K562 (cell line): ENCODE measurements around the gene VPS45. TPM values are rescaled to one million over a fixed set of nuclear protein-coding genes. Genes with fewer than 3 reads are reported as not detected.
A peak's percentile ranks its signal among the peaks of the same experiment; 100 is the strongest.

ENCODE experiments used
- ARNT ChIP-seq, 2 experiments: fragments of 450-650 bp; IDR thresholded peaks; 2 replicates each; pipeline ENCODE4 v1.6.1; 2016; ENCODE audit warnings: mild to moderate bottlenecking in 1 of 2
- BDP1 ChIP-seq: IDR thresholded peaks from 3 replicates; pipeline ENCODE4 v1.6.1; 2011; ENCODE audit not compliant: insufficient read length, insufficient read depth
- CEBPG ChIP-seq, 3 experiments: fragments of 200-800 bp in 1 of 3; sonication (Bioruptor generic) in 1 of 3; sonication (generic) in 1 of 3; formaldehyde crosslinking in 1 of 3; IDR thresholded peaks in 2 of 3; conservative IDR thresholded peaks in 1 of 3; 2 replicates each; pipeline versions ENCODE4 v1.6.1 to v1.8.0; 2016 to 2022; ENCODE audit warnings: missing compliant biosample characterization in 2 of 3, missing genetic modification characterization in 2 of 3, mild to moderate bottlenecking in 1 of 3, missing genetic modification reagents in 1 of 3
- FOXK2 ChIP-seq, 2 experiments: fragments of 450-650 bp; IDR thresholded peaks in 1 of 2; conservative IDR thresholded peaks in 1 of 2; 2 replicates each; pipeline ENCODE4 v1.6.1; 2016; ENCODE audit warnings: low read depth in 2 of 2, mild to moderate bottlenecking in 1 of 2
- HMGN3 ChIP-seq: IDR thresholded peaks from 2 replicates; pipeline ENCODE4 v1.6.1; 2011; ENCODE audit warnings: borderline replicate concordance, low read depth, mild to moderate bottlenecking, mixed read lengths, low read length; ENCODE audit not compliant: insufficient read length; ENCODE audit errors: extremely low read depth
- KLF13 ChIP-seq: fragments of 450-650 bp; IDR thresholded peaks from 2 replicates; pipeline ENCODE4 v1.6.1; 2016; ENCODE audit warnings: missing genetic modification characterization, low read depth, mild to moderate bottlenecking, missing compliant biosample characterization, moderate library complexity, borderline replicate concordance
- NFRKB ChIP-seq: fragments of 450-650 bp; IDR thresholded peaks from 2 replicates; pipeline ENCODE4 v1.6.1; 2016; ENCODE audit warnings: low read depth
- PHF21A ChIP-seq: fragments of 450-650 bp; IDR thresholded peaks from 2 replicates; pipeline ENCODE4 v1.6.1; 2017; ENCODE audit warnings: low read depth, borderline replicate concordance
- RBM14 ChIP-seq: fragments of 200-400 bp; formaldehyde crosslinking; IDR thresholded peaks from 2 replicates; pipeline ENCODE4 v1.6.1; 2018; ENCODE audit warnings: low read depth, mild to moderate bottlenecking, low read length, moderate library complexity, borderline replicate concordance; ENCODE audit not compliant: insufficient read depth
- RBM39 ChIP-seq: fragments of 200-400 bp; formaldehyde crosslinking; optimal IDR thresholded peaks from 2 replicates; pipeline ENCODE3; 2018; ENCODE audit warnings: low read depth, low read length
- RFX1 ChIP-seq: fragments of 450-650 bp; IDR thresholded peaks from 2 replicates; pipeline ENCODE4 v1.6.1; 2016; ENCODE audit warnings: mild to moderate bottlenecking, moderate library complexity
- SMAD1 ChIP-seq: fragments of 150-350 bp; IDR thresholded peaks from 2 replicates; pipeline ENCODE4 v1.6.1; 2014; ENCODE audit warnings: low read length, low read depth; ENCODE audit not compliant: partially characterized antibody
- SREBF2 ChIP-seq: sonication (generic); formaldehyde crosslinking; IDR thresholded peaks from 2 replicates; pipeline ENCODE4 v1.4.0; 2020; ENCODE audit warnings: mild to moderate bottlenecking, missing genetic modification reagents
- TAF1 ChIP-seq: IDR thresholded peaks from 2 replicates; pipeline ENCODE4 v1.6.1; 2011; ENCODE audit warnings: mild to moderate bottlenecking, low read length, moderate library complexity; ENCODE audit not compliant: insufficient read depth, control insufficient read depth, severe bottlenecking; ENCODE audit errors: extremely low read depth
- WHSC1 ChIP-seq: IDR thresholded peaks from one replicate; pipeline ENCODE4 v1.6.1; 2012; ENCODE audit warnings: low read length, control low read depth, inconsistent platforms
- ZFP36 ChIP-seq: fragments of 150-350 bp; IDR thresholded peaks from 2 replicates; pipeline ENCODE4 v1.6.1; 2018; ENCODE audit warnings: low read length, low read depth; ENCODE audit not compliant: partially characterized antibody
- ZNF263 ChIP-seq: sonication (generic); formaldehyde crosslinking; IDR thresholded peaks from 2 replicates; pipeline ENCODE4 v1.8.0; 2022; ENCODE audit warnings: mild to moderate bottlenecking, missing genetic modification reagents, borderline replicate concordance
- polyA plus RNA-seq, 8 experiments: library from polyadenylated mRNA; depleted of rRNA in 4 of 8; stranded (reverse) in 5 of 8; unstranded in 3 of 8; fragments of >200 nt; fragmentation: Nextera tagmentation in 2 of 8; fragmentation: Illumina TruSeq in 1 of 8; extraction: Ambion mirVana in 2 of 8; extraction: Trizol in 1 of 8; gene quantifications; 2 replicates each; pipeline versions ENCODE4 v1.2.1 to v1.2.3, GENCODE V29; 2011 to 2014; ENCODE audit warnings: inconsistent platforms in 1 of 8, missing spikeins in 1 of 8
- total RNA-seq, 7 experiments: library from RNA; depleted of rRNA in 6 of 7; stranded (reverse); fragments of >200 nt in 6 of 7; fragmentation: Illumina TruSeq in 2 of 7; extraction: Trizol in 2 of 7; gene quantifications; 2 replicates each; pipeline versions ENCODE4 v1.2.1 to v1.2.3, GENCODE V29; 2011 to 2021; ENCODE audit warnings: low replicate concordance in 1 of 7
- TF ChIP-seq, protein P1 (sequence below): IDR thresholded peaks from 2 replicates; pipeline ENCODE4 v1.6.1; 2014; ENCODE audit warnings: antibody characterized with exemption
- TF ChIP-seq, protein P2 (sequence below), 2 experiments: IDR thresholded peaks; 2 replicates each; pipeline ENCODE4 v1.6.1; 2011; ENCODE audit warnings: borderline replicate concordance in 1 of 2, control low read depth in 1 of 2, low read depth in 1 of 2, low read length in 1 of 2, mild to moderate bottlenecking in 1 of 2, mixed read lengths in 1 of 2, moderate library complexity in 1 of 2; ENCODE audit not compliant: insufficient read depth in 1 of 2, insufficient read length in 1 of 2, poor library complexity in 1 of 2, severe bottlenecking in 1 of 2; ENCODE audit errors: extremely low read depth in 1 of 2
- TF ChIP-seq, protein P3 (sequence below), 2 experiments: fragments of 450-650 bp in 1 of 2; sonication (generic) in 1 of 2; formaldehyde crosslinking in 1 of 2; IDR thresholded peaks in 1 of 2; conservative IDR thresholded peaks in 1 of 2; 2 replicates each; pipeline versions ENCODE4 v1.6.1 to v1.8.1; 2016 to 2023; ENCODE audit warnings: mild to moderate bottlenecking in 2 of 2, moderate library complexity in 2 of 2, inconsistent platforms in 1 of 2, missing genetic modification reagents in 1 of 2
- TF ChIP-seq, protein P4 (sequence below): fragments of 450-650 bp; IDR thresholded peaks from 2 replicates; pipeline ENCODE4 v1.6.1; 2016; ENCODE audit warnings: antibody characterized with exemption

The VPS45 gene
- total and polyA plus RNA-seq, 9 of the 15 experiments (the other 6 are each of a cell fraction or from before 2014, with no cell fraction given) = 17.9 to 48.2 (median 34.4) TPM

DNA sequence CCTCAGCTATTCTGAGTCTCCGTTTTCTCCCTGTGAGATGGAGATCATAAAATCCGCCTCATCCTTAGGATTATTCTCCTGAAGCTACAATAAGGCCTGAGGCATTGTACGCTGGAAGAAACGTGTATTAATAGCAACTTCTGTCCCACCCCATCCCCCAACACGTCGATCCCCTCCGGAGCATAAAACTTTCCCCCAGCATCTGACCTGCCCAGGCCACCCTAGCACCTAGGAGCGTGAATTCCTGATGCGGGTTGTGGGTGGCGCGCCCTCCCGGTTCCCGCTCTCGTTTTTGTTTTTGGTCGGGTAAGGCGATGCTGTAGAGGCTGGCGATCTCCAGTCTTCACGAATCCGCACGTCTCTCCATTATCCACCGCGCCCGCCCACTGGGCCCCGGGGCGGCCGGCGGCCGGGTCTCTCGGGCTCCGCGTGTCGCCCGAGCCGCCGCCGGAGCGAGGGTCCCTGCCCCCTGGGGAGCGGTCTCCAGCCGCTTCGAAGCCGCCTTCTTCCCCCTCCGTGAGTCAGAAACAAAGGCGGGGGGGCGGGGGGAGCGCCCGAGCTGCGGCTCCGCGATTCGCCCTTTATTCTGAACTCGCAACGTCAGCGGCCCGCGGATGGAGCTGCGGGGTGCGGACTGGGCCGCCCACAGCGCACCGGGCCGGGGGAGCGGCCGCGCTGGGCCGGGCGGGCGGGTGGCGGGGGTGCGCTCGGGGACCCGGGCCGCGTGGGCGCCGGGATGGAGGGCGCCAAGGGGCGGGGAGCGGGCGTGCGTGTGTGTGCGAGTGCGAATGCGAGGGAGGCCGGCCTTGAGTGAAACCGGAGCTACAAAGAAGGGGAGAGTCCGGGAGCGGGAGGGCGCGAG is 81.9 kb downstream of the VPS45 start, which contains the start of gene PLEKHO1 (continued):
- TF ChIP-seq, protein P1, sequence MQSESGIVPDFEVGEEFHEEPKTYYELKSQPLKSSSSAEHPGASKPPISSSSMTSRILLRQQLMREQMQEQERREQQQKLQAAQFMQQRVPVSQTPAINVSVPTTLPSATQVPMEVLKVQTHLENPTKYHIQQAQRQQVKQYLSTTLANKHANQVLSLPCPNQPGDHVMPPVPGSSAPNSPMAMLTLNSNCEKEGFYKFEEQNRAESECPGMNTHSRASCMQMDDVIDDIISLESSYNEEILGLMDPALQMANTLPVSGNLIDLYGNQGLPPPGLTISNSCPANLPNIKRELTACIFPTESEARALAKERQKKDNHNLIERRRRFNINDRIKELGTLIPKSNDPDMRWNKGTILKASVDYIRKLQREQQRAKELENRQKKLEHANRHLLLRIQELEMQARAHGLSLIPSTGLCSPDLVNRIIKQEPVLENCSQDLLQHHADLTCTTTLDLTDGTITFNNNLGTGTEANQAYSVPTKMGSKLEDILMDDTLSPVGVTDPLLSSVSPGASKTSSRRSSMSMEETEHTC = no peak
- TF ChIP-seq NFRKB = no peak
- TF ChIP-seq RFX1 = no peak
- TF ChIP-seq SMAD1 = no peak
- no peak for TF ChIP-seq ZFP36
- TF ChIP-seq, protein P2, sequence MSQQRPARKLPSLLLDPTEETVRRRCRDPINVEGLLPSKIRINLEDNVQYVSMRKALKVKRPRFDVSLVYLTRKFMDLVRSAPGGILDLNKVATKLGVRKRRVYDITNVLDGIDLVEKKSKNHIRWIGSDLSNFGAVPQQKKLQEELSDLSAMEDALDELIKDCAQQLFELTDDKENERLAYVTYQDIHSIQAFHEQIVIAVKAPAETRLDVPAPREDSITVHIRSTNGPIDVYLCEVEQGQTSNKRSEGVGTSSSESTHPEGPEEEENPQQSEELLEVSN (IDR thresholded peaks at IDR 0.05; ENCODE audit: borderline replicate concordance in 1 of 2, extremely low read depth in 1 of 2, insufficient read depth in 1 of 2, insufficient read length in 1 of 2, low read depth in 1 of 2, low read length in 1 of 2, poor library complexity in 1 of 2, severe bottlenecking in 1 of 2) = peak in 1 of 2 experiments; percentile 36
- no peak for TF ChIP-seq RBM14
- peak; percentile 63; the same call in 1 of the 2 replicates for TF ChIP-seq PHF21A
- TF ChIP-seq, protein P3, sequence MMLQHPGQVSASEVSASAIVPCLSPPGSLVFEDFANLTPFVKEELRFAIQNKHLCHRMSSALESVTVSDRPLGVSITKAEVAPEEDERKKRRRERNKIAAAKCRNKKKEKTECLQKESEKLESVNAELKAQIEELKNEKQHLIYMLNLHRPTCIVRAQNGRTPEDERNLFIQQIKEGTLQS (IDR thresholded peaks at IDR 0.05) = no peak
- TF ChIP-seq, protein P3 (CRISPR knock-in tag; conservative IDR thresholded peaks at IDR 0.05) = no peak
- no peak for TF ChIP-seq CEBPG (CRISPR knock-in tag; IDR thresholded peaks at IDR 0.05)
- no peak for TF ChIP-seq CEBPG (tag; conservative IDR thresholded peaks at IDR 0.05 in 1 of 2, IDR thresholded peaks at IDR 0.05 in 1 of 2)
- TF ChIP-seq FOXK2 (conservative IDR thresholded peaks at IDR 0.05 in 1 of 2, IDR thresholded peaks at IDR 0.05 in 1 of 2; ENCODE audit: low read depth in 2 of 2) = no peak
- TF ChIP-seq HMGN3 = peak; percentile 38
- TF ChIP-seq TAF1 = peak; percentile 24
- TF ChIP-seq SREBF2 (CRISPR knock-in tag) = no peak
- TF ChIP-seq WHSC1 = no peak
- no peak for TF ChIP-seq ZNF263
- TF ChIP-seq, protein P4, sequence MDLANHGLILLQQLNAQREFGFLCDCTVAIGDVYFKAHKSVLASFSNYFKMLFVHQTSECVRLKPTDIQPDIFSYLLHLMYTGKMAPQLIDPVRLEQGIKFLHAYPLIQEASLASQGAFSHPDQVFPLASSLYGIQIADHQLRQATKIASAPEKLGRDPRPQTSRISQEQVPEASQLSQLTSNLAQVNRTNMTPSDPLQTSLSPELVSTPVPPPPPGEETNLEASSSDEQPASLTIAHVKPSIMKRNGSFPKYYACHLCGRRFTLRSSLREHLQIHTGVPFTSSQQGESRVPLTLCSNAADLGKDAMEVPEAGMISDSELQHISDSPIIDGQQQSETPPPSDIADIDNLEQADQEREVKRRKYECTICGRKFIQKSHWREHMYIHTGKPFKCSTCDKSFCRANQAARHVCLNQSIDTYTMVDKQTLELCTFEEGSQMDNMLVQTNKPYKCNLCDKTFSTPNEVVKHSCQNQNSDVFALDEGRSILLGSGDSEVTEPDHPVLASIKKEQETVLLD = no peak
- TF ChIP-seq KLF13 (tag) = no peak
- TF ChIP-seq ARNT (IDR thresholded peaks at IDR 0.05) = no peak
- no peak for TF ChIP-seq BDP1
- no peak for TF ChIP-seq RBM39
